Embryonic facial prominence (tissue), 1 donor: Measurements from ENCODE around the gene CHTF18.
"Not testable (repeated sequence)": the region's sequence is repeated elsewhere in the genome, so short reads cannot be mapped to it uniquely, and the experiment has no call there.

Experiments used
- DNase-seq: peaks from one replicate; pipeline ENCODE4 v3.0.0-alpha.2; 2016; ENCODE audit errors: extremely low spot score

Gene CHTF18

GRCh38 chr16:776298-776697 is 12.1 kb upstream of the CHTF18 start:
- not testable (repeated sequence) for DNase-seq

- DNase-seq: no peak
These were observed 11.6 kb upstream of the CHTF18 start for GRCh38 chr16:776824-777223.

DNA sequence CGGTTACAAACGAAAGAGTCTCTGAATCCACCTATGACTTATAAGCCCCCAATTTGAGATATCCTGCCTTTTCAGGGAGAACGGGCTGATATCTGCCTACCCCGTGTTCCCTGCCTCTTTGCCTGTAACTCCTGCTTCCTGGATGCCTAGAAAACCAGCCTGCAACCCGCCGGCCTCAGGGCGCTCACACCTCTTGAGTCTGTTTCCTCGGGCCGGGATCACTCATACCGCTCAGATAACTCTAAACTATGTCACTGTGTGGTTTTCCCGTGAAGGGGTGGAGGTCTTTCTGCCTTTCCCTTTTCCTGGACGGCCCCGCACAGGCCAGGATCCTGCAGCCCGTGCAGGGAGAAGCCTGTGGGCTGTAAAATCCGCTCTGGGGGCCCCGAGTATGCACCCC is 10.6 kb upstream of the CHTF18 start:
- DNase-seq: no peak

GRCh38 chr16:778447-778846 is 10.0 kb upstream of the CHTF18 start:
- no peak for DNase-seq

DNA sequence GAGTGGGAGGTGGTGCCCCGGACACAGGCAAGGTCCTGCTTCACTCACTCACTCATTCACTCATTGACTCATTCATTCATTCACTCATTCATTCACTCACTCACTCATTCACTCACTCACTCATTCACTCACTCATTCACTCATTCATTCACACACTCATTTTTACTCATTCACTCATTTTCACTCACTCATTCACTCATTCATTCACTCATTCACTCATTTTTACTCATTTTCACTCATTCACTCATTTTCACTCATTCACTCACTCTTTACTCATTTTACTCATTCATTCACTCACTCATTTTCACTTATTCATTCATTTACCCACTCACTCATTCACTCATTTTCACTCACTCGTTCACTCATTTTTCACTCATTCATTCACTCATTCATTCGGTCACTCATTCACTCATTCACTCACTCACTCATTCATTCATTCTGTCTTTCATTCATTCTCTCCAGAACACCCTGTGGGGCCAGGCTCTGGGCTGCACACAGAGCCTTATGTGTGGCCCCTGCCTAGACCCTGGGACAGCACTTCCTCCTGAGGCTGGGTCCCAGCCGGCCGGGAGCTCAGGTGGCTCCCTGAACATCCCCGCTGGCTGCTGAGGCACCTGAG is 9.4 kb upstream of the CHTF18 start:
- DNase-seq: no peak

- no peak for DNase-seq
These were observed 8.9 kb upstream of the CHTF18 start for GRCh38 chr16:779561-779960.

GRCh38 chr16:780296-780695 is 8.1 kb upstream of the CHTF18 start:
- DNase-seq: no peak

- no peak for DNase-seq
These were observed 6.9 kb upstream of the CHTF18 start for GRCh38 chr16:781346-782010.

DNA sequence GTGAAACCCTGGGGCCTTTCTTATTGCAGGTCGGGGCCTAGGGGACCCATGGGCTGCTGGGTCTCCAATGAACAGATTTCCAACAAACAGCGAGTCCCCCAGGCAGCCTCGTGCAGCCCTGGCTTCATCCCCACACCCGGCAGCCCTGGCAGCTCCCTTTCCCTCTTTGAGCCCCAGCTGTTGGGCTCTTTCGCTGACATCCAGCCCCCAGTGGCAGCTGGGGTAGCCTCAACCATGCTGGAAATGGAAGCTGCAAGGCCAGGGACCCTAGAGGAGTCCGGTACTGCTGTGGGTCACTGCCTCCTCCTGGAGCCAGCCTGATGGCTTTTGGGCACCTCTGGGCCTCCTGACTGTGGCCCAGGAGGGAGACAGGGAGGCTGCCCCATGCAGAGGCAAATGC is 6.2 kb upstream of the CHTF18 start:
- no peak for DNase-seq

- DNase-seq: no peak
These were observed 5.5 kb upstream of the CHTF18 start for GRCh38 chr16:782766-783403.

- no peak for DNase-seq
These were observed 4.8 kb upstream of the CHTF18 start for GRCh38 chr16:783404-784161.

GRCh38 chr16:784431-784830 is 4.0 kb upstream of the CHTF18 start:
- DNase-seq: no peak

DNA sequence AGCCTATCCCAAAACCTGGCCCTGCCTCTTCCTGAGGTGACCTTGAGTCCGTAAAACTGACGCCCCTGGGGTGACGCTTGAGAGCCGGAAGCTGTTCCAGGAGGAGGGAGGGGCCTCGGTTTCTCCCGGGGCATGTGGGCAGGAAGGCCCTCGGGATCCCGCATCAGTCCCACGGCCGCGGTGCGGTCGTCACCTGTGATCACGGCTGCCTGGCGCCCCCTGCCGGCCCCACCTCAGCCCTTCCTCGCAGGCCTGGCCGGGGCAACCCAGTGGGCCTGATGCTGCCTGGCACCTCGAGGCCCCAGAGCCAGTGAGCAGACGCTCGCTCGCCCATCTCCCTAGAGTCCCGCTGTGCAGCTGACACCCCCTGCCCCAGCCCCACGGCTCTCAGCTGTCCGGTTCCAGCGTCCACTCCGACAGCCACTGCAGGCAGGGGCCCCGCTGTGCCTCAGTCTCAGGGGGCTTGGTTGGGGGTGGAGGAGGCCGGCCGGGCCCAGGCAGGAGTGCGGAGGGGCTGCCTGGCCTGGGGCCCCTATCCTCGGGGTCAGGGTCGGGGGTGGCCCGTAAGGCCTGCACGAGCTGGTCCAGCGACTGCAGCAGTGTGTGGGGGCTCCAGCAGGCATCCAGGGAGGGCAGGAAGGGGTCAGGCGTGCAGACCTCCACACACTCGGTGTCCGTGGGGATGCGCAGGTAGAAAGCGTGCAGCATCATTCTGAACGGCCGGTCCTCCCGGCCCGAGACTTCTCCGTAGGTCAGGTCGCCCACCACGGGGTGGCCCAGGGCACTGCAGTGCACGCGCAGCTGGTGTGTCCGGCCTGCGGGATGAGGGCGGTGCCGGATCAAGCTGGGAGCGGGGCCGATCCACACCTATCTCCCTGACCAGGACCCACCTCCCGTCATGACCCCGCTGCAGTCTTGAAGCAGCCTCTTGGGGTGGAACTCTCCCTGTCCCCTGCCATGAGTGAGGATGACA is 2.6 kb upstream of the CHTF18 start:
- no peak for DNase-seq

DNA sequence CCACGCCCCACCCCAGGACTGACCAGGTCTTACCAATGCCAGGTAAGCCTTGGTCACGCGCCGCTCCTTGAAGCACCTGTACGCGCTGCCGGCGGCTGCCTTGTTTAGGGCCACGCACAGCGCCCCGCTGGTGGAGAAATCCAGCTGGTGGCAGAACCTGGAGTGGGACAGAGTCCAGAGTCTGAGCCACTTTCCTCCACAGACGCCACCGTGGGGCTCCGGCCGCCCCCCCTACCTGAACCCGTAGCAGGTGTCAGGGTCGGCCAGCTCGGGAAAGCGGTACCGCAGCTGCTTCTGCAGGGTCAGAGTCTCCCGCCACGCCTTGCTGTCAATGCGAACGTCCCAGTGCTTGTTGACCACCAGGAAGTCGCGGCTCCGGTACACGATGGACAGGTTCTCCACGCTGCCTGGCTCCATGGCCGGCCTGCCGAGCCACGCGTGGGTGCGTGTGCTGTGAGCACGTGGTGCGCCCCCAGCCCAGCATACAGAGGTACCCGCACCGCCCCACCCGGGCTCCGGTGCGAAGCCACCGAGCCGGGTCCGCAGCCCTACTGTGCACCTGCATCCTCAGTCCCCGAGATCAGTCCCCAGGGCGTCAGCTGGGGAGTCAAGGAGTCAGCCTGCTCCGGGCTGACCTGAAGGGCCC is 976 bp upstream of the CHTF18 start:
- DNase-seq: no peak

GRCh38 chr16:787978-788398 is 432 bp upstream of the CHTF18 start, which contains the start of gene RPUSD1:
Gene RPUSD1 (minus strand): TSS chr16:788381. CDS start chr16:787737, 644 bp downstream.
- DNase-seq: no peak

- DNase-seq: no peak
These were observed 901 bp downstream of the CHTF18 start for GRCh38 chr16:789191-789850.

DNA sequence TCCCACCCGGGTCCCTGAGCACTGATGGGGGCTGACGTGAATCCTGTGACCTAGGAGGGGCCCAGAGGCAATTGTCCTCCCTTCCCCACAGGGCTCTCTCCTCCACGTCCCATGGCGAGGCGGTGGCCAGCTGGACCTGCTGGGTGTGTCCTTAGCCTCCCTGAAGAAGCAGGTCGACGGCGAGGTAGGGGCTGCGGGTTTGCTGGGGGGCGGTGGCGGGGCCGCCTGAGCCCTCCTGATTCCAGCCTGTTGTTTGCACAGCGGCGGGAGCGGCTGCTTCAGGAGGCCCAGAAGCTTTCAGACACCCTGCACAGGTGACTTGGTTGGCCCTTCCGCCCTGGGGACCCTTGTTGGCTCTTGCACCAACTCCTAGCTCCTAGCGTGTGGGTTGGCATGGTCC is 1.7 kb downstream of the CHTF18 start:
- DNase-seq: no peak

DNA sequence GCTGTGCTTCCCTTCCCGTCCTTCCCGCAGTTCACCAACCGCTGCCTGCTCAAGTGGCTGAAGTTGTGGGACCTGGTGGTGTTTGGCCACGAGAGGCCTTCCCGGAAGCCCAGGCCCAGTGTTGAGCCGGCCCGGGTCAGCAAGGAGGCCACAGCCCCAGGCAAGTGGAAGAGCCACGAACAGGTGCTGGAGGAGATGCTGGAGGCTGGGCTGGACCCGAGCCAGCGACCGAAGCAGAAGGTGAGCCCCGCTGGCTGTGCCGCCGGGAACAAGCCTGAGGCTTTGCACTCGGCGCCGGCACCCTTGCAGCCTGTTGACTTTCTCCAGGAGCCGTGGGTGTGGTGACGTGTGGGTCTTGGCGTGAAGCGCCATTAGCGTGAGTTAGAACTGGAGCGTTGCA is 2.7 kb downstream of the CHTF18 start:
- no peak for DNase-seq

DNA sequence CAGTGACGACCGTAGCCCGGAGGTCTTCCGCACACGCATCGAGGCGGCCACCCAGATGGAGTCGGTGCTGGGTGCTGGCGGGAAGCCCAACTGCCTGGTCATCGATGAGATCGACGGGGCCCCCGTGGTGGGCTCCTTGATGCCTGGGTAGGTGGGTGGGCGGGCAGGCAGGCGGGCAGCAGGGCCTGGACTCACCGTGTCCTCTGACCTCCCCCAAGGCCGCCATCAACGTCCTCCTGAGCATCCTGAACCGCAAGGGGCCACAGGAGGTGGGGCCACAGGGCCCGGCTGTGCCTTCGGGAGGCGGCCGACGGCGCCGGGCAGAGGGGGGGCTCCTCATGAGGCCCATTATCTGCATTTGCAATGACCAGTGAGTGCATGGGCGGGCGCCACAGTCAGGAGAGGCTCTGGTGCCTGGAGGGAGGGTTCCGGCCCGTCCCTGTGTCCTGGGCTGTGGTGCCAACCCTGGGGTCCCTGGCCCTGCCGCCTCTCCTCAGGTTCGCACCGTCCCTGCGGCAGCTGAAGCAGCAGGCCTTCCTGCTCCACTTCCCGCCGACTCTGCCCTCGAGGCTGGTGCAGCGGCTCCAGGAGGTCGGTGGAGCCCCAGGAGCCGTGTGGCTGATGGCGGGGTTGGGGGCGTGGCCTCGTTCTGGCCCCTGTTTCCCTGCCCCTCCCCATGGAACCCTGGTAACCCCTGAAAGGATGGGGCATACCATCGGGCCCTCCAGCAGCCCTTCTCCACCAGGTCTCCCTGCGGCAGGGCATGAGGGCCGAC is 4.0 kb downstream of the CHTF18 start:
- DNase-seq: no peak
